Body of pancreas (tissue), 4 donors: ENCODE measurements around the gene CABP7.

ENCODE experiments used
- POLR2A ChIP-seq, 3 donors: fragments of 450-650 bp; IDR thresholded peaks; one replicate each; pipeline ENCODE4 v1.6.1; 2016; ENCODE audit warnings: antibody characterized with exemption in 3 of 3, mild to moderate bottlenecking in 2 of 3
- TF ChIP-seq, protein P1 (sequence below), 7 experiments: fragments of 450-650 bp in 4 of 7; fragments of 200-600 bp in 3 of 7; sonication (generic) in 3 of 7; IDR thresholded peaks; one replicate each; pipeline ENCODE4 v1.5.1; 2016 to 2019; ENCODE audit warnings: antibody characterized with exemption in 7 of 7

DNA sequence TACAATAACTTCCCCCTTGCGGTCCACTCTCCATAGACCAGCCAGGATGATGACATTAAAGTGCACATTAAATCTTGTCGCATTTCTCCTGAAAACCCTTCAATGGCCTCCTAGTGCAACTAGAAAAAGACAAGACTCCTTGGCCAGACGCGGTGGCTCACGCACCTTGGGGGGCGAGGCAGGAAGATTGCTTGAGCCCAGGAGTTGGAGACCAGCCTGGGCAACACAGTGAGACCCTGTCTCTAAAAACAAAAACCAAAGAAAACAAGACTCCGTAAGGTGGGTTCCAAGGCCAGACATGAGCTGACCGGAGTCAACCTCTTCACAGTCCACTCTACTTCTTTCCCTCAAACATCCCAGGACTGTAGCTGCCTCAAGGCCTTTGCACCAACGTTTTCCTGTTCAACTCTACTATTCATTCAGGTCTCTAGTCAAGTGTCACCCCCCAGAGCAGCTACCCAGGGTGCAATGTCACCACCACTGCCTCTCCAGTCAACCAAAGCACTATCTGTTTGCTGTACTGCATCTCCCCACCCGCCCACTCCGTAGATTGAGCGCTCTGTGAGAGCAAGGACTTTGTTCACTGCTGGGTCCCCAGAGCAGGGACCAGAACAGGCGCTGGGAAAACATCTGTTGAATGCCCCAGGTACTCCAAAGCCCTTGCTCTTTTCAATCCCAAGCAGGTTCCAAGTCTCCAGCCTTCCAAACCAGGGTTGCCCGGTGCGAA lies 46.3 kb downstream of the CABP7 start:
- TF ChIP-seq, protein P1, sequence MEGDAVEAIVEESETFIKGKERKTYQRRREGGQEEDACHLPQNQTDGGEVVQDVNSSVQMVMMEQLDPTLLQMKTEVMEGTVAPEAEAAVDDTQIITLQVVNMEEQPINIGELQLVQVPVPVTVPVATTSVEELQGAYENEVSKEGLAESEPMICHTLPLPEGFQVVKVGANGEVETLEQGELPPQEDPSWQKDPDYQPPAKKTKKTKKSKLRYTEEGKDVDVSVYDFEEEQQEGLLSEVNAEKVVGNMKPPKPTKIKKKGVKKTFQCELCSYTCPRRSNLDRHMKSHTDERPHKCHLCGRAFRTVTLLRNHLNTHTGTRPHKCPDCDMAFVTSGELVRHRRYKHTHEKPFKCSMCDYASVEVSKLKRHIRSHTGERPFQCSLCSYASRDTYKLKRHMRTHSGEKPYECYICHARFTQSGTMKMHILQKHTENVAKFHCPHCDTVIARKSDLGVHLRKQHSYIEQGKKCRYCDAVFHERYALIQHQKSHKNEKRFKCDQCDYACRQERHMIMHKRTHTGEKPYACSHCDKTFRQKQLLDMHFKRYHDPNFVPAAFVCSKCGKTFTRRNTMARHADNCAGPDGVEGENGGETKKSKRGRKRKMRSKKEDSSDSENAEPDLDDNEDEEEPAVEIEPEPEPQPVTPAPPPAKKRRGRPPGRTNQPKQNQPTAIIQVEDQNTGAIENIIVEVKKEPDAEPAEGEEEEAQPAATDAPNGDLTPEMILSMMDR (IDR thresholded peaks at IDR 0.05), result no peak
- no peak for TF ChIP-seq POLR2A (IDR thresholded peaks at IDR 0.05)
